Lung (tissue), 12 donors: Measurements from ENCODE around the gene FAM83E. TPM values are rescaled to one million over a fixed set of nuclear protein-coding genes. Genes with fewer than 3 reads are reported as not detected.

ENCODE experiments used
- ATAC-seq: fragments of 200-7000 bp; cut with Tn5 transposase; one replicate; pipeline ENCODE4 v1.9.1; 2020; ENCODE audit warnings: moderate number of reproducible peaks; ENCODE audit not compliant: insufficient read depth, low FRiP score
- DNase-seq, 3 donors: peaks; one replicate each; pipeline ENCODE4 v3.0.0-alpha.2; 2013 to 2017
- H3K27ac ChIP-seq, 2 donors: one replicate each; pipeline ENCODE4 v1.5.1; 2013; ENCODE audit warnings: mild to moderate bottlenecking in 2 of 2, moderate library complexity in 2 of 2, control low read depth in 1 of 2, inconsistent platforms in 1 of 2, low read depth in 1 of 2, low read length in 1 of 2
- H3K27me3 ChIP-seq, 3 donors: one replicate each; pipeline ENCODE4 v1.5.1; 2013; ENCODE audit warnings: low read length in 2 of 3; ENCODE audit not compliant: control insufficient read depth in 3 of 3, insufficient read depth in 3 of 3
- H3K36me3 ChIP-seq, 4 donors: one replicate each; pipeline ENCODE4 v1.5.1; 2013; ENCODE audit warnings: low read length in 4 of 4, mild to moderate bottlenecking in 1 of 4, moderate library complexity in 1 of 4; ENCODE audit not compliant: control insufficient read depth in 4 of 4, insufficient read depth in 4 of 4
- H3K4me1 ChIP-seq, 5 donors: one replicate each; pipeline ENCODE4 v1.5.1; 2013; ENCODE audit warnings: low read length in 5 of 5, mild to moderate bottlenecking in 2 of 5, moderate library complexity in 1 of 5; ENCODE audit not compliant: control insufficient read depth in 5 of 5, insufficient read depth in 5 of 5
- H3K4me3 ChIP-seq: one replicate; pipeline ENCODE4 v1.5.1; 2013; ENCODE audit warnings: mild to moderate bottlenecking, control low read depth, moderate library complexity
- H3K9ac ChIP-seq, 2 donors: one replicate each; pipeline ENCODE4 v1.5.1; 2013; ENCODE audit warnings: low read length in 2 of 2, control low read depth in 1 of 2; ENCODE audit not compliant: insufficient read depth in 1 of 2
- H3K9me3 ChIP-seq, 4 donors: one replicate each; pipeline ENCODE4 v1.5.1; 2013; ENCODE audit warnings: low read length in 3 of 4, mild to moderate bottlenecking in 1 of 4, moderate library complexity in 1 of 4; ENCODE audit not compliant: control insufficient read depth in 4 of 4, insufficient read depth in 3 of 4
- CTCF ChIP-seq: IDR thresholded peaks from 2 replicates; pipeline ENCODE4 v1.5.1; 2012; ENCODE audit warnings: mild to moderate bottlenecking; ENCODE audit errors: control extremely low read depth, extremely low read depth
- WGBS, 2 donors: extraction: QIAGEN DNeasy Blood & Tissue Kit; methylation state at CpG; one replicate each; pipeline ENCODE4 v1.1.7; 2013; 5-methylcytosine and 5-hydroxymethylcytosine counted together
- polyA plus RNA-seq, 2 donors: library from polyadenylated mRNA; stranded (reverse); fragments of 200-250 nt; gene quantifications; one replicate each; pipeline ENCODE4 v1.2.1, GENCODE V29; 2013
- total RNA-seq, 2 donors: library from RNA; depleted of rRNA in 1 of 2; stranded (reverse); fragments of >200 nt in 1 of 2; gene quantifications; one replicate each; pipeline ENCODE4 v1.2.1, GENCODE V29; 2014 to 2021
- donor health status: control.
- donor health status: control.
- donor health status: Bipolar disorder and iron deficiency.
- donor health status: healthy.
- donor health status: DM: yes; HTN: yes; CAD: no.

FAM83E gene
- total and polyA plus RNA-seq, 4 donors = 22.2 to 43.8 (median 36.7) TPM

- Histone ChIP-seq H3K4me1 (peaks cover 0 to 20% (median 0%) of the 10 kb centered on the region in 5 donors), H3K9ac (peak within 1 kb of the TSS in 1 of 2 donors; percentile 49), H3K4me3 (peak within 1 kb of the TSS; percentile 32), H3K36me3 (no peaks in the 10 kb centered on the region), H3K27me3 (peaks cover 0 to 5% (median 0%) of the 10 kb centered on the region in 3 donors), H3K27ac (peak within 1 kb of the TSS; percentile 63 to 65), H3K9me3 (no peaks in the 10 kb centered on the region)
- 1% methylated on average over 25 to 33 of the region's 33 CpGs for WGBS, 2 donors
- peak; percentile 87 for TF ChIP-seq CTCF
- DNase-seq = peak; percentile 91 to 92 (median 91)
- peak; percentile 89 for ATAC-seq
Observed at GRCh38 chr19:48646001-48646721, 31.3 kb upstream of the FAM83E start, which contains the start of gene CA11. CA11 (minus strand) TSS chr19:48646187; CDS start chr19:48645632, 555 bp downstream.

- Histone ChIP-seq H3K36me3 (no peaks in the 10 kb centered on the region), H3K4me3 (no peak overlapping the region), H3K9me3 (no peaks in the 10 kb centered on the region), H3K27me3 (peaks cover 0 to 5% (median 0%) of the 10 kb centered on the region in 3 donors), H3K9ac (peak overlapping the region in 1 of 2 donors; percentile 49), H3K27ac (peak overlapping the region in 1 of 2 donors; percentile 63), H3K4me1 (peaks cover 0 to 20% (median 0%) of the 10 kb centered on the region in 5 donors)
- no peak for ATAC-seq
- no peak for DNase-seq
- WGBS, 2 donors = 0 to 2% methylated on average over 6 of the region's 6 CpGs
- no peak for TF ChIP-seq CTCF
Observed at GRCh38 chr19:48645620-48646000, 30.7 kb upstream of the FAM83E start.

- H3K4me3 ChIP-seq = no peak overlapping the region
- H3K36me3 ChIP-seq = no peaks in the 10 kb centered on the region
- no peaks in the 10 kb centered on the region for H3K9me3 ChIP-seq
- peaks cover 0 to 5% (median 0%) of the 10 kb centered on the region in 3 donors for H3K27me3 ChIP-seq
- WGBS, 2 donors = 2 to 5% methylated on average over 24 to 25 of the region's 25 CpGs
- peak; percentile 80 to 85 (median 81) for DNase-seq
- no peak overlapping the region for H3K9ac ChIP-seq
- no peak for TF ChIP-seq CTCF
- H3K4me1 ChIP-seq = peaks cover 0 to 20% (median 0%) of the 10 kb centered on the region in 5 donors
- peak overlapping the region in 1 of 2 donors; percentile 63 for H3K27ac ChIP-seq
- peak; percentile 70 for ATAC-seq
Observed at GRCh38 chr19:48644839-48645619, 30.2 kb upstream of the FAM83E start.
